ENCODE results near the gene HOTAIR. TPM values are rescaled to one million over a fixed set of nuclear protein-coding genes. Genes with fewer than 3 reads are reported as not detected.

Gene HOTAIR
- polyA plus RNA-seq, 2 of the 4 experiments (the other 2 are of a cell fraction), result 0.67 to 0.71 TPM

DNA sequence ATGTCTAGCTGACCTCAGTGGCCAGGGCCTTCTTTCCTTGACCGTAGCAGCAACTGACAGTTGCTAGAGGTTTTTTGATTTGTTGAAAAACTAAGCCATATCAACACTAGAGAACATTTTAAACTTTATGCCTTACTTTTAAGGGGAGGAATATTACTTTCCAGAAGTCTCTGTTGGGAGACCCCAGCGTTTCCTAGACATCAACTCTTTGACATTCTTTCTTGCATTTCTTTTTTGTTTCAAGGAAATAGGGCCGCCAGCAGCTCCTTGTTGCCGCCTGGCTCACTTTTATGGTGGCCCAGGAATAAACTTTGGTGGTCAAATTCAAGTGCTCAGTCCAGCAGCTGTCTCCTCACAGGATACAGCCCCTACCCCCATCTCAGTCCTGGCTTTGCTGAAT, 4.3 kb downstream of the HOTAIR start (continued):
- TF ChIP-seq, protein P1, sequence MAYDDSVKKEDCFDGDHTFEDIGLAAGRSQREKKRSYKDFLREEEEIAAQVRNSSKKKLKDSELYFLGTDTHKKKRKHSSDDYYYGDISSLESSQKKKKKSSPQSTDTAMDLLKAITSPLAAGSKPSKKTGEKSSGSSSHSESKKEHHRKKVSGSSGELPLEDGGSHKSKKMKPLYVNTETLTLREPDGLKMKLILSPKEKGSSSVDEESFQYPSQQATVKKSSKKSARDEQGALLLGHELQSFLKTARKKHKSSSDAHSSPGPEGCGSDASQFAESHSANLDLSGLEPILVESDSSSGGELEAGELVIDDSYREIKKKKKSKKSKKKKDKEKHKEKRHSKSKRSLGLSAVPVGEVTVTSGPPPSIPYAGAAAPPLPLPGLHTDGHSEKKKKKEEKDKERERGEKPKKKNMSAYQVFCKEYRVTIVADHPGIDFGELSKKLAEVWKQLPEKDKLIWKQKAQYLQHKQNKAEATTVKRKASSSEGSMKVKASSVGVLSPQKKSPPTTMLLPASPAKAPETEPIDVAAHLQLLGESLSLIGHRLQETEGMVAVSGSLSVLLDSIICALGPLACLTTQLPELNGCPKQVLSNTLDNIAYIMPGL (CRISPR knock-in tag; IDR thresholded peaks at IDR 0.05; ENCODE audit: borderline replicate concordance), result no peak

GRCh38 chr12:53969588-53970259, 5.0 kb downstream of the HOTAIR start:
- TF ChIP-seq RAD21 (conservative IDR thresholded peaks at IDR 0.05 in 1 of 2, IDR thresholded peaks at IDR 0.05 in 1 of 2) (no peak), TFCP2L1 (CRISPR knock-in tag; IDR thresholded peaks at IDR 0.05) (no peak), POLR2A (IDR thresholded peaks at IDR 0.05; ENCODE audit: low read length) (no peak), FOSL2 (IDR thresholded peaks at IDR 0.05) (no peak), FOSL2 (CRISPR knock-in tag; IDR thresholded peaks at IDR 0.05) (no peak), POLR2AphosphoS2 (conservative IDR thresholded peaks at IDR 0.05; ENCODE audit: low read length) (no peak), PBX3 (IDR thresholded peaks at IDR 0.05) (no peak), FOSB (CRISPR knock-in tag; IDR thresholded peaks at IDR 0.05) (no peak), MYC (IDR thresholded peaks at IDR 0.05; ENCODE audit: borderline replicate concordance, low read length) (no peak), CEBPB (IDR thresholded peaks at IDR 0.05) (no peak), HDAC2 (IDR thresholded peaks at IDR 0.05) (no peak)
- ChIA-PET POLR2A (no interaction called here), CTCF (interaction anchor here (0.6 to 2.1 kb wide), 5 partner anchors 8 to 30 kb away, joined by 3 to 6 read pairs (median 4); partner anchors contain the start of gene HOXC10)
- no peak overlapping the region for H3K4me2 ChIP-seq
- 88% methylated on average over 12 of the region's 12 CpGs for WGBS (ENCODE audit: missing lambda C conversion rate)
- no peak for DNase-seq (ENCODE audit: low read depth in 1 of 2, low spot score in 1 of 2)
- H3K27ac ChIP-seq, result no peak overlapping the region
- FAIRE-seq, result no peak
- no peak overlapping the region for H3K4me3 ChIP-seq
- peaks cover 3% of the 10 kb centered on the region; the same call in 1 of the 3 replicates for H3K4me1 ChIP-seq
- no peaks in the 10 kb centered on the region for H3K9me3 ChIP-seq
- ATAC-seq, result no peak

GRCh38 chr12:53968214-53969127, 6.3 kb downstream of the HOTAIR start:
- FAIRE-seq (no peak), ATAC-seq (no peak), DNase-seq (ENCODE audit: low read depth in 1 of 2, low spot score in 1 of 2) (no peak)
- WGBS (ENCODE audit: missing lambda C conversion rate), result 90% methylated on average over 24 of the region's 24 CpGs
- no peak overlapping the region for H3K4me2 ChIP-seq
- no peak overlapping the region for H3K4me3 ChIP-seq
- no peaks in the 10 kb centered on the region for H3K9me3 ChIP-seq
- ChIA-PET CTCF (interaction anchor here (0.9 to 2.1 kb wide), 4 partner anchors 10 to 266 kb away, joined by 3 to 6 read pairs (median 5); partner anchors contain the start of gene HOXC10), POLR2A (no interaction called here)
- TF ChIP-seq GATA3 (IDR thresholded peaks at IDR 0.05; ENCODE audit: borderline replicate concordance) (no peak), FOXS1 (CRISPR knock-in tag; IDR thresholded peaks at IDR 0.05) (no peak), NR3C1 (IDR thresholded peaks at IDR 0.05) (no peak), RFX5 (IDR thresholded peaks at IDR 0.05) (no peak)
- TF ChIP-seq, protein P2, sequence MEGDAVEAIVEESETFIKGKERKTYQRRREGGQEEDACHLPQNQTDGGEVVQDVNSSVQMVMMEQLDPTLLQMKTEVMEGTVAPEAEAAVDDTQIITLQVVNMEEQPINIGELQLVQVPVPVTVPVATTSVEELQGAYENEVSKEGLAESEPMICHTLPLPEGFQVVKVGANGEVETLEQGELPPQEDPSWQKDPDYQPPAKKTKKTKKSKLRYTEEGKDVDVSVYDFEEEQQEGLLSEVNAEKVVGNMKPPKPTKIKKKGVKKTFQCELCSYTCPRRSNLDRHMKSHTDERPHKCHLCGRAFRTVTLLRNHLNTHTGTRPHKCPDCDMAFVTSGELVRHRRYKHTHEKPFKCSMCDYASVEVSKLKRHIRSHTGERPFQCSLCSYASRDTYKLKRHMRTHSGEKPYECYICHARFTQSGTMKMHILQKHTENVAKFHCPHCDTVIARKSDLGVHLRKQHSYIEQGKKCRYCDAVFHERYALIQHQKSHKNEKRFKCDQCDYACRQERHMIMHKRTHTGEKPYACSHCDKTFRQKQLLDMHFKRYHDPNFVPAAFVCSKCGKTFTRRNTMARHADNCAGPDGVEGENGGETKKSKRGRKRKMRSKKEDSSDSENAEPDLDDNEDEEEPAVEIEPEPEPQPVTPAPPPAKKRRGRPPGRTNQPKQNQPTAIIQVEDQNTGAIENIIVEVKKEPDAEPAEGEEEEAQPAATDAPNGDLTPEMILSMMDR (IDR thresholded peaks at IDR 0.05), result no peak
- no peak overlapping the region for H3K27ac ChIP-seq
- H3K4me1 ChIP-seq, result peaks cover 9% of the 10 kb centered on the region; the same call in 1 of the 3 replicates

All from A549 (cell line).